Activated naive CD8-positive, alpha-beta T cell treated with anti-CD3 and anti-CD28 coated beads, Interleukin-2, amount 10 ng/mL, durations not matched to agents 7 days and 5 days (primary cell): ENCODE measurements around the gene MGAT4C. TPM values are rescaled to one million over a fixed set of nuclear protein-coding genes. Genes with fewer than 3 reads are reported as not detected.

Experiments used
- ATAC-seq: fragments of 150-1000 bp; cut with Tn5 transposase; one replicate; pipeline ENCODE4 v1.10.0; 2021; ENCODE audit warnings: low read depth, moderate library complexity
- POLR2A ChIA-PET: fragments of 350-600 bp; sonication (Branson Sonifier 250); formaldehyde crosslinking; loops from one replicate; lab custom pipeline; 2021; ENCODE audit warnings: antibody characterized with exemption; lab: Charles Lee
- DNase-seq: peaks from one replicate; pipeline ENCODE4 v3.0.0; 2021
- H3K27ac Mint-ChIP-seq: one replicate; pipeline ENCODE4 v1.8.0; 2022; ENCODE audit warnings: mild to moderate bottlenecking, mixed read lengths
- H3K27me3 Mint-ChIP-seq: one replicate; pipeline ENCODE4 v1.8.0; 2022; ENCODE audit warnings: mild to moderate bottlenecking, moderate library complexity, mixed read lengths
- H3K36me3 Mint-ChIP-seq: one replicate; pipeline ENCODE4 v1.8.0; 2021; ENCODE audit warnings: mild to moderate bottlenecking, mixed read lengths
- H3K4me1 Mint-ChIP-seq: one replicate; pipeline ENCODE4 v1.8.0; 2021; ENCODE audit warnings: mixed read lengths
- H3K4me3 Mint-ChIP-seq: one replicate; pipeline ENCODE4 v1.8.0; 2022; ENCODE audit warnings: mild to moderate bottlenecking, moderate library complexity, mixed read lengths
- H3K9me3 Mint-ChIP-seq: one replicate; pipeline ENCODE4 v1.8.0; 2021; ENCODE audit warnings: mixed read lengths
- total RNA-seq, 2 experiments: library from RNA; stranded (reverse); gene quantifications; one replicate each; pipeline ENCODE4 v1.2.3, GENCODE V29; 2021

The MGAT4C gene
- total RNA-seq, 2 experiments from 2014 or later = not detected

GRCh38 chr12:85920324-85920947, 335.8 kb downstream of the MGAT4C start:
- Mint-ChIP-seq H3K36me3 (no peaks in the 10 kb centered on the region), H3K4me1 (no peaks in the 10 kb centered on the region), H3K27ac (no peak overlapping the region), H3K4me3 (no peak overlapping the region), H3K9me3 (no peaks in the 10 kb centered on the region), H3K27me3 (peaks cover 4% of the 10 kb centered on the region)
- ATAC-seq = no peak
- POLR2A ChIA-PET = no interaction called here
- DNase-seq = no peak
